Thymus (tissue), 11 donors: ENCODE measurements around the gene BBS10. TPM values are rescaled to one million over a fixed set of nuclear protein-coding genes. Genes with fewer than 3 reads are reported as not detected.
"Not testable (repeated sequence)": the region's sequence is repeated elsewhere in the genome, so short reads cannot be mapped to it uniquely, and the experiment has no call there.

ENCODE experiments used
- DNase-seq, 9 donors: peaks; one replicate each; pipeline ENCODE4 v3.0.0-alpha.2; 2013; ENCODE audit warnings: low spot score in 9 of 9, low read depth in 6 of 9, missing footprints in 1 of 9
- H3K27ac ChIP-seq, 2 donors: one replicate each; pipeline ENCODE4 v1.5.1; 2013; ENCODE audit warnings: control low read depth in 1 of 2, low read depth in 1 of 2, low read length in 1 of 2, mild to moderate bottlenecking in 1 of 2, moderate library complexity in 1 of 2
- H3K27me3 ChIP-seq, 2 donors: one replicate each; pipeline ENCODE4 v1.5.1; 2013; ENCODE audit warnings: low read length in 1 of 2; ENCODE audit not compliant: control insufficient read depth in 2 of 2, insufficient read depth in 1 of 2
- H3K36me3 ChIP-seq, 2 donors: one replicate each; pipeline ENCODE4 v1.5.1; 2013; ENCODE audit warnings: low read length in 1 of 2, mild to moderate bottlenecking in 1 of 2, moderate library complexity in 1 of 2; ENCODE audit not compliant: control insufficient read depth in 2 of 2, insufficient read depth in 2 of 2
- H3K4me1 ChIP-seq, 2 donors: one replicate each; pipeline ENCODE4 v1.5.1; 2013; ENCODE audit warnings: low read length in 2 of 2; ENCODE audit not compliant: control insufficient read depth in 2 of 2, insufficient read depth in 2 of 2
- H3K4me3 ChIP-seq, 2 donors: one replicate each; pipeline ENCODE4 v1.5.1; 2013; ENCODE audit warnings: low read length in 2 of 2, control low read depth in 1 of 2, mild to moderate bottlenecking in 1 of 2
- H3K9me3 ChIP-seq, 2 donors: one replicate each; pipeline ENCODE4 v1.5.1; 2013; ENCODE audit warnings: low read length in 1 of 2, mild to moderate bottlenecking in 1 of 2; ENCODE audit not compliant: control insufficient read depth in 2 of 2, insufficient read depth in 1 of 2
- WGBS: extraction: QIAGEN DNeasy Blood & Tissue Kit; methylation state at CpG from one replicate; pipeline ENCODE4 v1.1.7; 2013; 5-methylcytosine and 5-hydroxymethylcytosine counted together
- polyA plus RNA-seq: library from polyadenylated mRNA; stranded (reverse); fragments of 200-250 nt; gene quantifications from one replicate; pipeline ENCODE4 v1.2.3, GENCODE V29; 2013
- total RNA-seq: library from RNA; stranded (reverse); fragments of 120-200 nt; gene quantifications from one replicate; pipeline ENCODE4 v1.2.4, GENCODE V29; 2013
- donor health status: healthy.

The BBS10 gene
- total and polyA plus RNA-seq, 2 donors = 12.2 to 13.3 TPM

GRCh38 chr12:76375470-76375869, 27.3 kb upstream of the BBS10 start:
- DNase-seq = no peak
- H3K9me3 ChIP-seq = no peaks in the 10 kb centered on the region
- 95% methylated on average over 1 of the region's 1 CpG for WGBS
- H3K27ac ChIP-seq = no peak overlapping the region
- H3K27me3 ChIP-seq = no peaks in the 10 kb centered on the region
- H3K4me1 ChIP-seq = no peaks in the 10 kb centered on the region
- H3K36me3 ChIP-seq = peaks cover 9 to 33% of the 10 kb centered on the region in 2 donors
- no peak overlapping the region for H3K4me3 ChIP-seq

GRCh38 chr12:76374386-76375020, 26.3 kb upstream of the BBS10 start:
- Histone ChIP-seq H3K36me3 (peaks cover 9 to 42% of the 10 kb centered on the region in 2 donors), H3K27ac (no peak overlapping the region), H3K27me3 (no peaks in the 10 kb centered on the region), H3K4me3 (no peak overlapping the region), H3K4me1 (no peaks in the 10 kb centered on the region), H3K9me3 (no peaks in the 10 kb centered on the region)
- no peak for DNase-seq
- WGBS = 96% methylated on average over 1 of the region's 1 CpG

GRCh38 chr12:76368230-76368629, 20.0 kb upstream of the BBS10 start:
- Histone ChIP-seq H3K36me3 (peaks cover 12 to 56% of the 10 kb centered on the region in 2 donors), H3K27me3 (no peaks in the 10 kb centered on the region), H3K27ac (no peak overlapping the region), H3K4me3 (no peak overlapping the region), H3K4me1 (no peaks in the 10 kb centered on the region), H3K9me3 (peaks cover 3% of the 10 kb centered on the region in 2 donors)
- no peak for DNase-seq
- WGBS = 97% methylated on average over 1 of the region's 1 CpG

GRCh38 chr12:76366163-76366562, 17.9 kb upstream of the BBS10 start:
- 97% methylated on average over 1 of the region's 1 CpG for WGBS
- H3K36me3 ChIP-seq = peaks cover 12 to 48% of the 10 kb centered on the region in 2 donors
- peaks cover 3% of the 10 kb centered on the region in 2 donors for H3K9me3 ChIP-seq

GRCh38 chr12:76364131-76364530, 15.9 kb upstream of the BBS10 start:
- not testable (repeated sequence) for DNase-seq, H3K9me3 ChIP-seq, H3K4me1 ChIP-seq, H3K27me3 ChIP-seq, H3K4me3 ChIP-seq, H3K27ac ChIP-seq
- WGBS = 99% methylated on average over 5 of the region's 5 CpGs
- H3K36me3 ChIP-seq = peaks cover 17 to 34% of the 10 kb centered on the region in 2 donors

More at GRCh38 chr12:76366163-76366562, 17.9 kb upstream of the BBS10 start:
- Histone ChIP-seq H3K4me1 (no peaks in the 10 kb centered on the region), H3K4me3 (no peak overlapping the region), H3K27me3 (no peaks in the 10 kb centered on the region), H3K27ac (no peak overlapping the region)
- no peak for DNase-seq

GRCh38 chr12:76360316-76360715, 12.1 kb upstream of the BBS10 start:
- H3K9me3 ChIP-seq = no peaks in the 10 kb centered on the region
- H3K4me3 ChIP-seq = no peak overlapping the region
- peaks cover 10 to 29% of the 10 kb centered on the region in 2 donors for H3K36me3 ChIP-seq
- H3K4me1 ChIP-seq = no peaks in the 10 kb centered on the region
- WGBS = 98% methylated on average over 9 of the region's 9 CpGs
- no peak overlapping the region for H3K27ac ChIP-seq
- H3K27me3 ChIP-seq = no peaks in the 10 kb centered on the region
- DNase-seq = no peak

GRCh38 chr12:76356071-76356470, 7.9 kb upstream of the BBS10 start:
- WGBS = 100% methylated on average over 1 of the region's 1 CpG
- H3K36me3 ChIP-seq = peaks cover 10 to 26% of the 10 kb centered on the region in 2 donors
- DNase-seq = no peak

GRCh38 chr12:76346798-76347420, 1.3 kb downstream of the BBS10 start:
- H3K27ac ChIP-seq = no peak overlapping the region
- H3K9me3 ChIP-seq = no peaks in the 10 kb centered on the region
- H3K4me3 ChIP-seq = peak overlapping the region; percentile 69 to 77
- no peaks in the 10 kb centered on the region for H3K36me3 ChIP-seq
- WGBS = 62% methylated on average over 4 of the region's 4 CpGs
- H3K4me1 ChIP-seq = peaks cover 4 to 14% of the 10 kb centered on the region in 2 donors
- H3K27me3 ChIP-seq = no peaks in the 10 kb centered on the region
- DNase-seq = peak in 3 of 9 donors; percentile 6 to 42 (median 9)

More at GRCh38 chr12:76356071-76356470, 7.9 kb upstream of the BBS10 start:
- H3K9me3 ChIP-seq = no peaks in the 10 kb centered on the region
- no peak overlapping the region for H3K27ac ChIP-seq
- no peaks in the 10 kb centered on the region for H3K27me3 ChIP-seq
- no peaks in the 10 kb centered on the region for H3K4me1 ChIP-seq
- no peak overlapping the region for H3K4me3 ChIP-seq

GRCh38 chr12:76346236-76346635, 2.0 kb downstream of the BBS10 start:
- Histone ChIP-seq H3K27ac (no peak overlapping the region), H3K4me1 (peaks cover 4 to 14% of the 10 kb centered on the region in 2 donors), H3K36me3 (no peaks in the 10 kb centered on the region), H3K9me3 (no peaks in the 10 kb centered on the region), H3K27me3 (no peaks in the 10 kb centered on the region), H3K4me3 (no peak overlapping the region)
- 95% methylated on average over 4 of the region's 4 CpGs for WGBS
- no peak for DNase-seq
